Measurements from ENCODE around the gene PRKCQ.
"Not testable (repeated sequence)": the region's sequence is repeated elsewhere in the genome, so short reads cannot be mapped to it uniquely, and the experiment has no call there.

The PRKCQ gene

GRCh38 chr10:6439875-6440274, 140.2 kb downstream of the PRKCQ start:
- not testable (repeated sequence) for DNase-seq

DNA sequence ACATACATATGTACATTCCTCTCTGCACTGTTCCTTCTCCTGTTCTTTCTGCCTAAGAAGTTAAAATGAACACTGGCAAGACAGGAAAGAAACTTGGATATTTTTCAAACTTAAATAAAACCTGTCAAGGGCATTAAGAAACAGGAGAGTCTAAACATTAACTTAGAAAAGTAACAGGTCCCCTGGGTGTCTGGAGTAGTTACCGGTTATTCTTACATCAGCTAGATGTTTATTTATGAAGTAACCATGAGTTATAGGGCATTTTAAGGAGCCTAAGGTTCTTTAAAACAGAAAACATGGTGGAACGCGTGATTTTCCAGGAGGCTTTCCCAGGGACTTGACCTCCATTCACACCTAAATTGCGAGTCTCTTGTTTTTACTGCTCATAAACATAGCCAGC, 148.2 kb downstream of the PRKCQ start:
- DNase-seq = no peak

- DNase-seq = no peak
Observed at GRCh38 chr10:6431186-6431585, 148.9 kb downstream of the PRKCQ start.

DNA sequence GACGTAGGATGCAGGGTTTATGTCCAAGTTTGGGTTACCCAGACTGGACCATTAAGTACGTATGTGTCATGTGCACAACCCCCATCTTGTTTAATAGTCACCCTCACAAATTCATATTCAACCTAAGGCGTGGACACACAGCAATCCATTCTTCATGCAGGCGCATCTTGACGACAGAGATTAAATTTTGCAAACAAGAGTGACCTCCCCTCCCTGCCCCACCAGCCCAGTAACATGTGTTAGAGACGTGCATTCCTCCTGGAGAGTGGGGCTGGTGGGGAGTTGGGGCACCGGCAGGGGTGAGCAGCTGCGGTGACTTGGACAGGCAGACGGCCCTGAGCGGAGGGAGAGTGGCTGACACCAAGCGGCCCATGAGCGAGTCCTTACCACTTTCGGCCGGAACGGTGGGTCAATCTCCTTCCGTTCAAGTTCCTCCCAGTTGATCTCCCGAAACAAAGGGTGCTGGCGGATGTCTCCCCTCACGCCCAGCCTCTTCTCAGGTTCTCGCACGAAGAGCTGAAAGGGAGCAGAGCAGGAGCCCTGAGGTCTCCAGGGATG, 149.6 kb downstream of the PRKCQ start:
- no peak for DNase-seq

GRCh38 chr10:6427357-6427959, 152.6 kb downstream of the PRKCQ start:
- no peak for DNase-seq

GRCh38 chr10:6426317-6426716, 153.8 kb downstream of the PRKCQ start:
- DNase-seq = no peak

DNA sequence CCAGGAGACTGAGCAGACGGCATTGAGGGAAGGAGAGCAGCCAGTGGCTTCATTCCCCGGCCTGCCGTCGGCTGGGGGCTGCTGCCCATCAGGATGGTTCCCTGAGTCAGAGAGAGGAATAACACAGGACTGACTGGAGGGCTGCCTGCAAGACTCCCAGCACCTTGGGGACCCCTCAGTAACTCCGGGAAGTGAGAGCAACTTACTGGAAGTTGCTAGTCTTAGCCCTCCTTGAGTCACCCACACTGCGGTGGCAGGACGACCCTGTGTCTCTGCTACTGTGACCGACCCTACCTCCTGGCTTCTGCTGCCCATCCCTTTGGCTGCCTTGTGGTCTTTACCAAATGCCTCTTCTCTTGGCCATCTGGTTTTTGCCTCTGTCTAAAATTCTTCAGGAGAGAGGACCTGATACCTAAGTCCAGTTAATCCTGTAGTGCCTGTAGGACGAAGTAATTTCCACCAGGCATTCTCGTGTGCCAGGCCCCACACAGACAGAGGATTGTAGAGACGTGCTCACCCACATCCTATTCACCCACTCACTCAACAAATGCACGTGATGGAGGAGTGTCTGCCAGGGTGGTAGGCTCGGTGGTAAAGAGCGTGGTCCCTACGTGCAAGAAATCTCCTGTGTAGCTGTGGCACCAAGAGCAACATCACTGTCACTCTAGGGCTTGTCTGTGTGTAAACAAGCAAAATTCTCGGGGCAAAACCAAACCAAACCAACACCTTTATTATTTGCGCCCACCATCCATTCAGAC, 156.5 kb downstream of the PRKCQ start:
- DNase-seq = peak; percentile 7

- peak; percentile 75 for DNase-seq
Observed at GRCh38 chr10:6423004-6423403, 157.1 kb downstream of the PRKCQ start.

- no peak for DNase-seq
Observed at GRCh38 chr10:6418613-6419216, 161.4 kb downstream of the PRKCQ start.

- no peak for DNase-seq
Observed at GRCh38 chr10:6418167-6418566, 161.9 kb downstream of the PRKCQ start.

DNA sequence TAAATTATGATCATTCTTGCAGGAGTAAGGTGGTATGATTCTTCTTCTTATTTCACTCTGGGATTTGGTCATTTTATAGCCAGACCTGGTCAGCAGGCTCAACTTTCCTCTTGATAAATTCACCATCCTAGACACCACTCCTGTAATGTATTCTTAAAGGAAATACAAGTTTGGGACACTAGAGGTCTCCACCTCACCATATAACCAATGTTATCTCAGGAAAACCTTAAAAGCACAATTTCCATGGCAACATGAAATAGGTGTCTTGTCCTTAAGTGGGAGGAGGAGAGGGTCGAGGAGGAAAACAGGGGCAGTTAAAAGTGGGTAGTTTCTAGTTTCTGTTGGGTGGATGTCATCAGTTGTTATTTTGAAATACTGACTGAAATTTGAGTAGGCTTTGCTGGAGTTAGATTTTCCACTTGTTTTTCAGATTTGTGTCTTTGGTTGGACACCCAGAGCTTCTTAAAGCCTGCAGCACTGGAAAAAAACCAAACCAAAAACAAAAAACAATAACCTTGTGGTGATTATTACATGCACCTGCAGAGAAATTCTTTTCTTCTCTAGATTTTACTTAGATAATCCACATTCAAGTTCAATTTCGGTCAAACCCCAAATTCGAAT, 163.1 kb downstream of the PRKCQ start:
- DNase-seq = no peak

DNA sequence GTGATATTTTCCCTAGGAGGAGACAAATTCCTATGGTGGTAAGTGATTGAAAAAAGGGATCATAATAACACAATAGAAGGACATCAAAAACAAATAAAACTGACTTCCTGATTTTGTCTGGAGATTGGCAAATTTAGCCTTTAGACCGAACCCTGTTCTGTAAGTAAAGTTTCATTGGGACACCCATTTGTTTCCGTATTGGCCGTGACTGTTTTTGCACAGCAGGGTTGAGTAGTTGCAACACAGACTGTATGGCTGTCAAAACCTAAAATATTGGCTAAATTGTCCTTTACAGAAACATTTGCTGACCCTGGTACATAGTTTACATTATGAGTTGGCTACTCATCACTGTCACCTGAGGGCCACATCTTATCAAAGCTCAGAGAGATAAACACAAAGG, 168.6 kb downstream of the PRKCQ start:
- DNase-seq = no peak

DNA sequence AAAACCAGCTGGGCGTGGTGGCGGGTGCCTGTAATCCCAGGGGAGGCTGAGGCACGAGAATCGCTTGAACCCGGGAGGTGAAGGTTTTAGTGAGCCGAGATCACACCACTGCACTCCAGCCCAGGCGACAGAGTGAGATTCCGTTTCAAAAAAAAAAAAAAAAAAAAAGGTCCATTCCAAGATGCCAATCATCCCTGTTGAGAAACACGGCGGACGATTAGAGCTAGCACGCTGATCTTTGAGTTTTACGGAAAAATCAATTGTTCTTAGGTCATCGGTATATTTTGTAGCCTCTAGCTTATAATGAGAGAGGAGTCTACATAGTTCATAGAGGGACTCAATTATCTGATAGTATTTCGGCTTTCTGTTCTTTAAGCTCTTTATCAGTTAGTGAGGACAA, 169.2 kb downstream of the PRKCQ start:
- no peak for DNase-seq

- peak; percentile 23 for DNase-seq
Observed at GRCh38 chr10:6409971-6410643, 170.0 kb downstream of the PRKCQ start.

DNA sequence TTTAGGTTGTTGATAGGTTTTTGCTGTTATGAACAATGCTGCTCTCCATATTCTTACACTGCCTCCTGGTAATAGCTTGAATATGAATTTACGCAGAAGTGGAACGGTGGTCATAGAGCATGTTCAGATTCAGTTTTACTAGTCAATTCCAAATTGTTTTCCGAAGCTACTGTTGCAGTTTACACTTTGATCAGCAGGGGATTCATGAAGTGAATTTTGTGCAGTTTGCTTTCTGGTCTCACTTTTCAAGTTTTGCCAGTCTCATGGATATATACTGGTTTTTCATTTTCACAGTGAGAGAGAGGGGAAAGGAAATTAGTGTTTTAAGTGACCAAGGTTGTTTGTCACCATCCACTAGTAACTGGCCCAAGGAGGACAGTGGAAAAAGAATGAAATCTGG, 171.3 kb downstream of the PRKCQ start:
- no peak for DNase-seq

DNA sequence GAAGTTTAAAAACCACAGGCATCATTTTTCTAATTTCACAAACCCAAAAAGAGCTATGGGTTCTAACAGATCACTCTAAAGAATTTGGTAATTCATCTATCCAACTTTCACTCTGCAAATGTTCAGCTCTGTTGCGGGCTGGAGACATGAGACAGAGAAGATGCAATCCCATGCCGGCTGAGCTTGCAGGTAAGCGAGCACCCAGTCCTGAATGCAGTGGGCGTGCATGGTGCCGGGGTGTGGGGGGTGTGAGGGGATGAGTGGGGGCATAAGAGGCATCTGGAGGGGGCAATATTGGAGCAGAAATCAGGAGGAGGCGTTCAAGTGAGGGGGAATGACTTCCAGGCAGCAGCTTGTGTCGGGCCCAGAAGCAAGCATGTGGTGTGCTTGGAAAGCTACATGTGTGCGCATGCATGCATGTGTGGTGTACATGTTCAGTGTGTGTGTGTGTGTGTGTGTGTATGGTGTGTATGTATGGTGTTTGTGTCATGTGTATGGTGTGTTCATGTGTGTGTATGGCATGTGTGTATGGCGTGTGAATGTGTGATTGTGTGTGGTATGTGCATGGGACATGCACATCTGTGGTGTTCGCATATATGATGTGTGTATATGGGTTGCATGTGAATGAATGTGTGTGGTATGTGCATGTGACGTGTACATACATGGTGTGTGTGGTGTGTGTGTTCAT, 172.9 kb downstream of the PRKCQ start:
- DNase-seq = peak; percentile 30

DNA sequence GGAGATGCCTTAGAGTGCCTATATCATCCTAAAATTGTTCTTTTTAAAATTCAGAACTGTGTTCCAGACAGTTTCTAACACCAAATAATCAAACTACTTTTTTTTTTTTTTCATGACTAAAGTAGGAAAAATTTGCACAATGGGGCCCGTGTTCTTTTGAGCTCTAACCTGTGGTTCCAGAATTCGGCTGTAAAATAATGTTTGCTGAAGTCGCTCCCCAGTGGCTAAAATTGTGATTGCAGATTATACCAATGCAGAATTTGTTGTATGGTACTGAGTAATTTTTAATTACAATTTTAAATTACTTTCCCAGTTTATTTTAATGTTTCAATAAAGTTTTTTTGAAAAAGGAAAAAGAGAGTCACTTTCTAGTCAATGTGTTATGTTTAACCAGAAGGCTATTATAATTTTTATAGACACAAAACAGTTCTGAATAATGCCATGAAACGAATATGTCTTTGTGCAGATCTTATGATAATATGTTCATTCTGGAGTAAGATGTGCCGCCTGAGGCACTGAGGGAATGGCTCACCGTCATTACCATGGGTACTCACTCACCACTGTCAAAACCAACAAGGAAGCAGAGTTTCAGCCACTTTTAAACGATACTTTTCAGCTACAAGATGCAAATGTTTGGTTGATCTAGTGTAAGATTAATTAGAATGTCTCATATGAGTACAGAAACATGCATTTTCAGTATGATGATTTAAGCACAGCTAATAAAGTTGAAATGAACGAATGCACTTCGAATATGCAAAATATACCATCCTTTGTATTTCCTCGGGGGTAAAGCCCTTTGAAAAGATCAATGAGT, 173.6 kb downstream of the PRKCQ start:
- peak; percentile 44 for DNase-seq

- no peak for DNase-seq
Observed at GRCh38 chr10:6405713-6406112, 174.4 kb downstream of the PRKCQ start.

GRCh38 chr10:6404127-6405072, 175.7 kb downstream of the PRKCQ start:
- DNase-seq = no peak

DNA sequence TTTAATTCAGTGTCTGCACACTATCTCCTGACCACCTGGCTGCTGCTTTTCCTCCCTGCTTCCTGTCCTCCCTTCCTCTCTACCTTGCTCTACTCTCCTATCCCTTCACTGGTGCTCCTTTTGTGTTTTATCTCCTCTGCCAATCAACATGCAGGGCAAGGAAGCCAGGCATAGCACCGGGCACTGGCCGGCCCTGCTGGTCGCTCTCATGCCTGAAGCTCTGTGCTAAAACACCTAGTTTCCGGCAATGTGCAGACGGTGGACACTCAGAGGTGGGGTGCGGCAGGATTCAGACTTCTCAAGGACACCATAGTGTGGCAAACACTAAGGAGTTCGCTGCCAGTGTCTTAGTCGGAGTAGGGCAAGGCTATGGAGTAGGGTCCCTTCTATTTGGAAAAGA, 177.1 kb downstream of the PRKCQ start:
- DNase-seq = no peak

Measured in stimulated activated CD4-positive, alpha-beta T cell treated with anti-CD3 and anti-CD28 coated beads, Interleukin-15, amount 100 ng/mL, for 24 hours (primary cell).